NCI-H2227 treated with DMSO at 0.1 percent for 48 hours (cell line): ENCODE results near the gene KCNMB1.

Experiments
- DNase-seq: peaks from one replicate; lab custom pipeline; 2025; lab: John Stamatoyannopoulos, UW

KCNMB1 gene

GRCh38 chr5:170414786-170415185, 25.6 kb upstream of the KCNMB1 start:
- no peak for DNase-seq

GRCh38 chr5:170413897-170414296, 24.7 kb upstream of the KCNMB1 start:
- no peak for DNase-seq

- no peak for DNase-seq
These were observed 21.9 kb upstream of the KCNMB1 start for GRCh38 chr5:170411100-170411499.

GRCh38 chr5:170410401-170410800, 21.2 kb upstream of the KCNMB1 start:
- no peak for DNase-seq

- no peak for DNase-seq
These were observed 19.9 kb upstream of the KCNMB1 start for GRCh38 chr5:170408877-170409660.

- DNase-seq = no peak
These were observed 19.1 kb upstream of the KCNMB1 start for GRCh38 chr5:170408226-170408625.

GRCh38 chr5:170407062-170407461, 17.9 kb upstream of the KCNMB1 start:
- DNase-seq = no peak

- no peak for DNase-seq
These were observed 16.6 kb upstream of the KCNMB1 start for GRCh38 chr5:170405817-170406216.

GRCh38 chr5:170404398-170404797, 15.2 kb upstream of the KCNMB1 start:
- no peak for DNase-seq

GRCh38 chr5:170403675-170404074, 14.5 kb upstream of the KCNMB1 start:
- DNase-seq = no peak

GRCh38 chr5:170402508-170402907, 13.3 kb upstream of the KCNMB1 start:
- no peak for DNase-seq

GRCh38 chr5:170397059-170397458, 7.9 kb upstream of the KCNMB1 start:
- no peak for DNase-seq

- DNase-seq = no peak
These were observed 4.8 kb upstream of the KCNMB1 start for GRCh38 chr5:170393958-170394357.

GRCh38 chr5:170393235-170393634, 4.1 kb upstream of the KCNMB1 start:
- DNase-seq = no peak

- DNase-seq = no peak
These were observed 1.3 kb upstream of the KCNMB1 start for GRCh38 chr5:170390472-170390871.

GRCh38 chr5:170389550-170389892, 354 bp upstream of the KCNMB1 start:
- DNase-seq = no peak

- DNase-seq = no peak
These were observed 1.2 kb downstream of the KCNMB1 start for GRCh38 chr5:170387775-170388639.

- no peak for DNase-seq
These were observed 2.3 kb downstream of the KCNMB1 start for GRCh38 chr5:170386743-170387395.

GRCh38 chr5:170383227-170383626, 5.9 kb downstream of the KCNMB1 start:
- no peak for DNase-seq

GRCh38 chr5:170382790-170383189, 6.4 kb downstream of the KCNMB1 start:
- no peak for DNase-seq

GRCh38 chr5:170380361-170380951, 8.7 kb downstream of the KCNMB1 start:
- no peak for DNase-seq

- DNase-seq = no peak
These were observed 10.4 kb downstream of the KCNMB1 start for GRCh38 chr5:170378740-170379139.
